GM18526 (cell line): Measurements from ENCODE around the gene IAH1.

Experiments used
- POLR2A ChIP-seq: IDR thresholded peaks from 3 replicates; pipeline ENCODE4 v1.6.1; 2011; ENCODE audit not compliant: insufficient read length; ENCODE audit errors: extremely low read depth

The IAH1 gene

DNA sequence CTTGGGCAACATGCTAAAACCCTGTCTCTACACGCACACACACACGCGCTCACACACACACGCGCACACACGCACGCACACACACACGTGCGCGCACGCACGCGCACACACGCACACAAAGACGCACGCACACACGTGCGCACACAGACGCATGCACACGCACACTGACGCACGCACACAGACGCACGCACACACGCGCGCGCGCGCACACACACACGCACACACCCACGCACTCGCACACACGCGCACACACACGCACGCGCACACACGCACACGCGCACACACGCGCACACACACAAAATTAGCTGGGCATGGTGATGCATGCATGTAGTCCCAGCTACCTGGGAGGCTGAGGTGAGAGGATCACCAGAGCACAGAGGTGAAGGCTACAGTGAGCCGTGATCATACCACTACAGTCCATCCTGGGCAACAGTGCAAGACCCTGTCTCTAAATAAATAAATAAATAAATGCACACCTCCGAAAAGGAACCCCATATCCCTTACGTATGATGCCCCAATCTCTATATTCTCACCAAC is 8.1 kb upstream of the IAH1 start:
- TF ChIP-seq POLR2A = no peak

DNA sequence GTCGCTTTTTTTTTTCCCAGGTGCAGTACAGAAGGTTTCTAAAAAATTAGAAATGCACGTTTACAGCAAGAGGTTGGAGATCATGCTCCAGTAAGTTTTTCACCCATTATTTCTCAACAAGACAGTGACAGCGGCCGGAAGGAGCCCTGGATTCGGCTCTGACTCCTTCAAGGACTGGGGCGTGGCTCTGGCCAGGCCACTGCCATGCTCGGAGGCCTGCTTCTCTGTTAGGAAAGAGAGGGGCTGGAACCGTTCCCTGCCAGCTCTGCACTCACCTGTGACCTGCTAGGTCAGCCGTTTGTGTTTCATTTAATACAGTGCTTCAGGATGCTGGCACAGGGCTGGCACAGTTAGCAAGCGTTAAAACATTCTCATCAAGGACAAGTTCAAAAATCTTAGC is 6.7 kb upstream of the IAH1 start:
- no peak for TF ChIP-seq POLR2A

DNA sequence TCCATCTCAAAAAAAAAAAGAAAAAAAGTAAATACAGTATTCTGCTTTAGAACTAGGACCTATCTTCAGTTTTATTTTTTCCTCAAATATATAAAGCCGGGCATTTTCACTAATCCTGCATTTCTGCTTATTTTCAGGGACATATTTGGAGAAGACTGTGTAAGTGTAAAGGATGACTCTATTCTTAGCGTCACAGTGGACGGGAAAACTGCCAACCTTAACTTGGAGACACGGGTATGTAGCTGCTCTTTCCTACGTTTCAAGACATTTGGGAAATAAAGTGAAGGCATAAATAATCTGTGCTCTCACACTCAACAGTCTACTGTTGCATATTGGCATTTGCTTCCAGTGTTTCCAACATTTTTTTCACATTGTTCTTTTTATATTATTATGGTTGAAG is 3.1 kb upstream of the IAH1 start:
- TF ChIP-seq POLR2A = no peak

DNA sequence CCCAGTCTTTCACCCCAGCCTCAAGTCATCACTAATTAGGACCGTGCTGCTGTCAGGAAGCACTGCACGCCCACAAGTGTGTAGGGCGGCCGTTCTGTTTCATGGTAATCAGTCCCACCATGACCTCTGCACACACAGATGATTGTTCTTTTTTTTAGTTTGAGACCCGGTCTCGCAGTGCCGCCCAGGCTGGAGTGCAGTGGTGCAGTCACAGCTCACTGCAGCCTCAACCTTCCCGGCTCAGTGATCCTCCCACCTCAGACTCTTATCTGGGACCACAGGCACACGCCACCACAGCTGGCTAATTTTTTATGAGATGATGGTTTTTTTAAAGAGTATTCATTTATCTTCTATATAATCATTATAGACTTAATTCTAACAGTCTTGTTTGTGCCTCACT is 1.8 kb upstream of the IAH1 start:
- TF ChIP-seq POLR2A = no peak

DNA sequence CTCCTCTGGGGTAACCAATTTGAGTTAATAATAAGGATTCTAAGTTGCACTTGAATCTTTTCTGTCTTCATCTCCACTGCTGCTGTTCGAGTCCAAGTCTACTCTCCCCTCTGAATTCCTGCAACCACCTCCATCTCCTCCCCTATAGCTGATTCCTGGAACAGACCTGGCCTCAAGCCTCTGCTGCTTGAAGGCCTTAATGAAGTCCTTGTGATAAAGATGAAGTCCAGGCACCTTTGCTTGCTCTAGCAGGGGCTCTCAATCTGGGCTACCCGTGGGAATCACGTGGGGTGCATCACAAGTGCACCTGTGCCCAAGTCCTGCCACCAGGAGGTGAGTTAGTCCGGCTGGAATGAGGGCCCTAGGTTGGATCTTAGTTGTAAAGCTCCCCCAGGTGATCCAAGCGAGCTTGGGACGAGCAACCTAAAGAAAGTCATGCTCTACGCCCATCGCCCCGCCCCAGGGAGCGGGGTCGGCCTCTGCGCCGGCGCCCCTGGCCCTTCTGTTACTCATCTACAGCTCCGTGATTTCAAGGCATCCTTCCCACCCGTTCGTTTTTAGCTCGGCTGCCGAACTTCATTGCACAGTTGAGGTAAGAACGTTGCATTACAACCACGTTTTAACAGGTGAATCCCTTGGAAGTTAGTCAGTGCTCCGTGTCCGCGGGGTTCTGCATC is 905 bp upstream of the IAH1 start:
- TF ChIP-seq POLR2A = no peak

DNA sequence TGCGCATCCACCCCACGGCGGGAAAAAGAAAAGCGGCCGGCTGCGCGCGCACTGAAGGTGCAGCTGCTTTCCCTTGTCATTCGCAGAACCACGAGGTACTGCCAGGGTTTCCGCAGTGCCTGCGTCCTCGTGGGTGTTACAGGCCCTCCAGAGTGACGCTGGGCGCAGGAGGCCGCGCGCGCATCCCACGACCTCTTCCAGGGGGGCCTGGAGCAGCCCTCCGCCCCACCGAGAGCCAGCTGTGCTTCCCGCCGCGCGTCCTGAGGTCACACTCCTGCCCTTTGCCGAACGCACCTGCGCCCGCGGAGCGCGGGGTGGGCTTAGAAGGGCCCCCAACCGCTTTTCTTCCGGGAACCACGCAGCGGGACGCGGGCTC is 378 bp upstream of the IAH1 start:
- no peak for TF ChIP-seq POLR2A

DNA sequence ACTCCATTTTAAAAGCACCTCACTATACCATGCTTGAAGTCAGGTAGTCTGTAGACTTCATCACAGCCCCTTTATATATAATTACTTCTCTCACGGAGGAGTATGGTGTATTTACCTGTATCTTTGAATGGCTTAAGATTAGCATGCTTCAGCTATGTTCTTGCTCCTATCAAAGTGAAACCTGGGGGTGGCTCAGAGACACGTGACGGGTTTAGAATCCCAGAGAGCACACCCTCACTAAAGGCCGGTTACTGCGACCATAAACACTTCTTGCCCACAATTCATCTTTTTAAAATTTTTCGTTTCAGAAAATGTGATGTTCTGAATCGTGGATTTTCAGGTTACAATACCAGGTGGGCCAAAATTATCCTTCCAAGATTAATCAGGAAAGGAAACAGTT is 3.6 kb downstream of the IAH1 start:
- no peak for TF ChIP-seq POLR2A

DNA sequence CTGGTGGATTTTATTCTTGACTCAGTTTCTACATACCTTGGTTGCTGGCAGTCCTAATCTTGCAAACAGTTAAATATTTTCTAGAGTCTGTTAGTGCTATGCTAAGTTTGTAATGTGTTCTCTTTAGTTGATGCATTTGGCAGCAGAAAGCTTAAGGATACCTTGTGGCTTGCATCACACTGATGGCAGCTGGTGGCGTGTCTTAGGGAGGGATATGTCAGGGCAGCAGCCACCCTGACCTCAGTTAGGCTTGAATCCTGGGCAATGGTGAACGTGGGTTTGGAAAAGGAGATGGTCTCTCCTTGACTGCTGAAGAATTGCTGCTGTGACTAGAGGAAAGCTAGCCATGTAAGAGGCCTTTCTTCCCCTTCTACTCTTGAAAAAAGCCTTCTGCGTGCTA is 4.2 kb downstream of the IAH1 start:
- no peak for TF ChIP-seq POLR2A

DNA sequence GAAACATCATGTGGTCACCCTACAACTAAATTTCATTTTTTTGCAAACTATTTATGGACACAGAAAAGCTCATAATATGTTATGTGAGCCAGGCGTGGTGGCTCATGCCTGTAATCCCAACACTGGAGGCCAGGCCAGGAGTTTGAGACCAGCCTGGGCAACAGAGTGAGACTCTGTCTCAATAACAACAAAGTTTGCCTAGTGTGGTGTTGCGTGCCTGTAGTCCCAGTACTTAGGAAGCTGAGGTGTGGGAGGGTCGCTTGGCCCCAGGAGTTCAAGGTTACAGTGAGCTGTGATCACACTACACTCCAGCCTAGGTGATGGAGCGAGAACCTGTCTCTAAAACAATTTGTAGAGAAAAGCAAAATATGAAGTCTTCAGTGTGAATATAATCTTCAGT is 5.8 kb downstream of the IAH1 start:
- TF ChIP-seq POLR2A = no peak

DNA sequence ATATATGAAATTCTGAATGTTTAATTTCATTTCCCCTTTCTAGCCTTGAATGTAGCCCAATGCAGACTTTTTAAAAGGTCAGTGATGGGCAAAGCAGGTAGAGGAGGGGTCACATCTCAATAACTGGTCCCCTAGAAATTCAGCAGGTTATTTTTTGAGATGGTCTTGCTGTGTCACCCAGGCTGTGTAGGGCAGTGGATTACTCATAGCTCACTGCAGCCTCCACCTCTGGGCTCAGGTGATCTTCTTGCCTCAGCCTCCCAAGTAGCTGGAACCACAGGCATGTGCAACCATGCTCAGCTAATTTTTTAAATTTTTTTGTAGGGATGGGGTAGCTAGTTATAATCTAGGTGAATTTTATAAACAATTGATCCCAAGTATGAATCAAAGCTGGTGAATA is 8.8 kb downstream of the IAH1 start:
- TF ChIP-seq POLR2A = no peak

DNA sequence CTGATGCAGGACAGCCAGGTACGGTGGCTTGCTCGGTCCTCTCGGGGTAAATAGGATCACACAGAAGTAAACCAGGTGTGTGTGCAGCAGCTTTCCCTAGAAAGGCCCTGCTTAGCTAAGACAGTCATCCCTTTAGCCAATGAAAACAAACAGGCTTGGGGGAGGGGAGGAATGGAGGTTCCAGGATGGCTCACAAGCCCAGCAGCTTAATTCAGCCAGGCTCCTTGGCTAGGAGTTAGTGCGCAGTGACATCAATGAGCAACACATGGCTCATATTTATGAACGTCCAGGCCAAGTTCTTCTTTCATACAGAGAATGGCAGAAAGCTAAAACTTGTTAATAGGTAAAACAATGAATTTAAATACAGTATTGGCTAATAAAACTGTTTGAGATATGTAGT is 10.2 kb downstream of the IAH1 start:
- TF ChIP-seq POLR2A = no peak

DNA sequence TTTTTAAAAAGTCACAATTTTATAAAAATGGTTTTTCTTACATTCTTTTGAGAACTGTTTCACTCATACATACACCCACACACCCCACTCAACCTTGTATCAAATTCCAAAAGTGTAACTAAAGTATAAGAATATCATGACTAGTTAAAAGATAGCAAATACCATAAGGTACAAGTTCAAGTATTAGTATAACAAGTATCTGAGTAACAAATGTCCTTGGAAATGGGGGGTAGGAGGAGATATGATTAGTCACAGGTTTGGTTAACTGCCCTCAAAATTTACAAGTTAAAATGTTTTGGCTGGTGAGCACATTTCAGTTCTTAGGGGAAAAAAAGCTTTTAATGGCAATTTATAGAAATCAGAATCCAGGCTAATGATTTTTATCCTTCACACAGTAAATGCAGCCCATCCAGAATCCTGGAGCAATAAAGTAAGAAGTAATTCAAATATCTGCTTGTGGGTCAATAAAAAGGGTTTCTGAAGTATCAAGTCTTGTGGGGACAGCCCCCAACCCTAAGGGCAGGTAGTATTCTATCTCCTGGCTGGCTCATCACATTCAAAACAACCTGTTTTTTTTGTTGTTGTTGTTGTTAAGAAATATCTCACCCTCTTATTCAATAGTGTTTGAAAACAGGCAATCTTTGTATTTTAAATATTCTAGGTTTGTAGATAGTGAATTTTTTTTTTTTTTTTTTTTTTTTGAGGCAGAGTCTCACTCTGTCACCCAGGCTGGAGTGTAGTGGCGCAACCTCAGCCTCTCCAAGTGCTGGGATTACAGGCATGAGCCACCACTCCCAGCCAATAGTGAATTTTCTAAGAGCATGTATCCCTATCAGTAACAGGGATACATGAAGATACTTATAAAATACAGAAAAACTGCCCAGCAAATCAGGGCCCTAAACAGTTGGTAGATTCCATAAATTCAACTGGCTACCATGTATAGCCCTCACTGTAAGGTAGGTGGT is 14.5 kb downstream of the IAH1 start:
- no peak for TF ChIP-seq POLR2A

DNA sequence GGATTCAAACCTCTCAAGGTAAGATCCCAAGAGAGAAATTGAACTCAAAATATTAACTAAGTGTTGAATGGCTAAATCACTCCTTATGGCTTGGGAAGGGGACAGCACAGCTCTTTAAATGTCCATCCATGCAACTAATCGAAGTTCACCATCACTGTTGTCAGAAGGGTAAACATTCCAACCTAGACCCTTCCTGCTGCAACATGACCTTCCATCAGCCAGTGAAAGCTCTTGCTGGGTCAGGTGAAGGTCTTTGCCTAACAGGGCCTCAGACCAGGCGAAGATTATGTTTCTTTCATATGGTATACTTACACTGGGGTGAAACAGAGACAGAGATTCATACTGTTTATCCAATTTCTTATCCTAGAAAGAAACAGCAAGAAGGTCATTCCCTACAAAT is 16.4 kb downstream of the IAH1 start:
- TF ChIP-seq POLR2A = no peak

DNA sequence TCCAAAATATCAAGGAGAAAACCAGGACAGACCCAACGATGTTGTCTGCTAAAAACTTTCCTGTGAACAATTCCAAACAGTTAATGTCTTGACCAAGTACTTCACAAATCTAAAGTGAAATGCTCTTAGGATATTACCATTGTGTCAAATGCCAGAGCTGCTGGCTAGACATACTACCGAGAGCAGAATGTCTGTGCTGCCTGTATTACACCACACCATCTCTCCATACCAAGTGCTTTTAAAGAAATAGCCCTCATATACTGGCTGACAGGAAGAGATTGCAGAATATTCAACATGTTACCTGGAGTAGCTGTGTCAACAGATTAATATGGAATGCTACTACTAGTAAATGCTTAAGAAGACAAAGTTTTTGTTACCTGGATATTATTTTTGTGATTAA is 18.6 kb downstream of the IAH1 start:
- no peak for TF ChIP-seq POLR2A

DNA sequence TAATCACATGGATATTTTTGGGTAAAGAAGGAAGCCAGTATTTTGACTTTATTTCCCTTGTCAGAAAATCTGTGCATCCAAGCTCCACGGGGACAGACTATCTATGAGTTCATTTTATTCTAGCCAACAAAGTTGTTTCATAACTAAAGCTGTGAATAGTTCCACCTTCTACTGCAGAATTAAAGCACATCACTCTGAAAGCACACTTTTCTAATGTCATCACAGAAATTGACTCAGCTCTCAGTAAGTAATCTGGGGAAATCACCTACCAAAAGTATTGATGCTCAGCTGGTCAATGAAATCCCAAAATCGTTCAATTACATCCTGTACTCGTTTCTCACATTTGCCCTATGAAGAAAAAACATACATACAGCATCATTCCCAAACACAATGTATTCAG is 19.1 kb downstream of the IAH1 start:
- TF ChIP-seq POLR2A = no peak

DNA sequence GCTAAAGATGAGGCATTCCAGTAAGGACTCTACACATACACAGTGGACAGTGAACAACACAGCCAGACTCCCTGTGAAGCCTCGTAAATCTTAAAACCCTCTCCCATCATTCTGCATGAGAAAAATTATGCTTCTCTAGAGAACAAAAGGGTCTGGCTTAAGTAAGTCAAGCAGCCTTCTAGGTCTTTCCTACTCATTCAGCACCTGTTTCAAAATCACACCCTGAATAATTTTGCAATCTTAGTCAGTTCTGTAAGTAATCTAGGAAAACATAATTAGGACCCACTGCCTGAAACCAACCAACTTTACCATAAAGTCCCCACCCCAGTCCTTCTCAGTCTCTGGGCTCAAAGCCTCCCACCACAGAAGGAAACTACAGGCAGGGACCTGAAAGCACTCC is 19.7 kb downstream of the IAH1 start:
- TF ChIP-seq POLR2A = no peak
